ENCODE data around the gene MVP. TPM values are rescaled to one million over a fixed set of nuclear protein-coding genes. Genes with fewer than 3 reads are reported as not detected.
"Not testable (repeated sequence)": the region's sequence is repeated elsewhere in the genome, so short reads cannot be mapped to it uniquely, and the experiment has no call there.

The MVP gene
- total RNA-seq, 4 donors from 2014 or later: 40.3 to 77.5 (median 47.6) TPM

- in situ Hi-C loops (cut with MboI; ENCODE audit: low sequenced_read_pairs in 4 of 4): no loop called here
- TF ChIP-seq CTCF (IDR thresholded peaks at IDR 0.05 in 4 of 5, conservative IDR thresholded peaks at IDR 0.05 in 1 of 5) (no peak), POLR2A (IDR thresholded peaks at IDR 0.05) (no peak)
Measured at GRCh38 chr16:29826342-29826695, 6.1 kb downstream of the MVP start.

DNA sequence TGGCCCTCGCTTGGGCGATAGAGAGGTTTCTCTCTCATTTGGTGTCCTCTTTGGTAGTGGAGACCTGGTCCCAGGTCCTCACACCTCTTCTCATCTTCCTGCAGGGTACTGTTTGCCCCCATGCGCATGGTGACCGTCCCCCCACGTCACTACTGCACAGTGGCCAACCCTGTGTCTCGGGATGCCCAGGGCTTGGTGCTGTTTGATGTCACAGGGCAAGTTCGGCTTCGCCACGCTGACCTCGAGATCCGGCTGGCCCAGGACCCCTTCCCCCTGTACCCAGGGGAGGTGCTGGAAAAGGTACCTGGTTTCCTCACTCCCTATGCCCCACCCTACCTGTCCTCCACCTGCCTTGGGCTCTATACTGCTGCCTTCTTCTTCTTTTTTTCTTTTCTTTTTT is 10.5 kb downstream of the MVP start:
- Histone ChIP-seq H3K4me3 (no peak overlapping the region), H3K27me3 (no peaks in the 10 kb centered on the region), H3K36me3 (peaks cover 0 to 34% of the 10 kb centered on the region in 2 donors), H3K4me1 (peaks cover 4 to 5% of the 10 kb centered on the region in 2 donors), H3K9me3 (no peaks in the 10 kb centered on the region), H3K27ac (no peak overlapping the region)
- ATAC-seq: no peak
- intact Hi-C loops (cut with DNase I; ENCODE audit: low total_unique reads) (no loop called here), in situ Hi-C loops (cut with MboI; ENCODE audit: low sequenced_read_pairs in 4 of 4) (no loop called here)
- no peak for DNase-seq
- TF ChIP-seq POLR2A (IDR thresholded peaks at IDR 0.05) (no peak), CTCF (IDR thresholded peaks at IDR 0.05 in 4 of 5, conservative IDR thresholded peaks at IDR 0.05 in 1 of 5) (no peak)

More at GRCh38 chr16:29826342-29826695, 6.1 kb downstream of the MVP start:
- peak overlapping the region in 3 of 4 donors; percentile 36 to 70 (median 63) for H3K27ac ChIP-seq
- intact Hi-C loops (cut with DNase I; ENCODE audit: low total_unique reads): no loop called here
- DNase-seq (no peak), ATAC-seq (no peak)
- H3K27me3 ChIP-seq: no peaks in the 10 kb centered on the region
- peaks cover 0 to 8% of the 10 kb centered on the region in 2 donors for H3K36me3 ChIP-seq
- peaks cover 40 to 43% of the 10 kb centered on the region in 2 donors for H3K4me1 ChIP-seq
- no peak overlapping the region for H3K4me3 ChIP-seq
- H3K9me3 ChIP-seq: no peaks in the 10 kb centered on the region

- H3K9me3 ChIP-seq: no peaks in the 10 kb centered on the region
- in situ Hi-C loops (cut with MboI; ENCODE audit: low sequenced_read_pairs in 4 of 4) (no loop called here), intact Hi-C loops (cut with DNase I; ENCODE audit: low total_unique reads) (no loop called here)
- peaks cover 0 to 37% of the 10 kb centered on the region in 2 donors for H3K36me3 ChIP-seq
- H3K4me1 ChIP-seq: no peaks in the 10 kb centered on the region
- TF ChIP-seq POLR2A (IDR thresholded peaks at IDR 0.05): no peak
- TF ChIP-seq CTCF (IDR thresholded peaks at IDR 0.05 in 4 of 5, conservative IDR thresholded peaks at IDR 0.05 in 1 of 5): no peak
- H3K27ac ChIP-seq: no peak overlapping the region
- no peak overlapping the region for H3K4me3 ChIP-seq
- DNase-seq (peak in 1 of 2 donors; percentile 35), ATAC-seq (peak in 1 of 2 donors; percentile 18)
- no peaks in the 10 kb centered on the region for H3K27me3 ChIP-seq
Measured at GRCh38 chr16:29831490-29831889, 11.2 kb downstream of the MVP start.

- H3K9me3 ChIP-seq; H3K4me3 ChIP-seq; H3K4me1 ChIP-seq; H3K27ac ChIP-seq; DNase-seq; in situ Hi-C loops (cut with MboI; ENCODE audit: low sequenced_read_pairs in 4 of 4); ATAC-seq; intact Hi-C loops (cut with DNase I; ENCODE audit: low total_unique reads); H3K27me3 ChIP-seq: not testable (repeated sequence)
- peaks cover 0 to 53% of the 10 kb centered on the region in 2 donors for H3K36me3 ChIP-seq
Measured at GRCh38 chr16:29833219-29833618, 13.0 kb downstream of the MVP start.

GRCh38 chr16:29834079-29834478 is 13.8 kb downstream of the MVP start:
- no peak overlapping the region for H3K4me3 ChIP-seq
- H3K27me3 ChIP-seq: no peaks in the 10 kb centered on the region
- in situ Hi-C loops (cut with MboI; ENCODE audit: low sequenced_read_pairs in 4 of 4): no loop called here
- TF ChIP-seq CTCF (IDR thresholded peaks at IDR 0.05 in 4 of 5, conservative IDR thresholded peaks at IDR 0.05 in 1 of 5) (no peak), POLR2A (IDR thresholded peaks at IDR 0.05) (no peak)
- intact Hi-C loops (cut with DNase I; ENCODE audit: low total_unique reads): no loop called here
- H3K27ac ChIP-seq: no peak overlapping the region
- H3K9me3 ChIP-seq: no peaks in the 10 kb centered on the region
- ATAC-seq: no peak
- no peak for DNase-seq
- H3K36me3 ChIP-seq: peaks cover 0 to 61% of the 10 kb centered on the region in 2 donors
- no peaks in the 10 kb centered on the region for H3K4me1 ChIP-seq
